Neutrophil (primary cell): Measurements from ENCODE around the gene SH3GL3.

Experiments used
- H3K27ac ChIP-seq: fragments of 200-600 bp; sonication (generic); 2 replicates; pipeline ENCODE4 v1.5.1; 2016; ENCODE audit warnings: mild to moderate bottlenecking, moderate library complexity
- H3K27me3 ChIP-seq: fragments of 200-600 bp; sonication (generic); 2 replicates; pipeline ENCODE4 v1.6.0; 2016; ENCODE audit warnings: mild to moderate bottlenecking
- H3K36me3 ChIP-seq: fragments of 200-600 bp; sonication (generic); 2 replicates; pipeline ENCODE4 v1.5.1; 2017
- H3K4me1 ChIP-seq, 2 experiments: fragments of 200-600 bp in 1 of 2; sonication (generic) in 1 of 2; 1 replicate in 1 of 2; 2 replicates in 1 of 2; pipeline versions ENCODE4 v1.5.1 to v1.6.1; 2013 to 2016; ENCODE audit warnings: low read depth in 1 of 2, low read length in 1 of 2, mild to moderate bottlenecking in 1 of 2, moderate library complexity in 1 of 2; ENCODE audit not compliant: control insufficient read depth in 1 of 2, insufficient read depth in 1 of 2
- H3K4me3 ChIP-seq, 2 experiments: fragments of 200-600 bp in 1 of 2; sonication (generic) in 1 of 2; 1 replicate in 1 of 2; 2 replicates in 1 of 2; pipeline ENCODE4 v1.5.1; 2013 to 2016; ENCODE audit warnings: low read depth in 1 of 2, low read length in 1 of 2, mild to moderate bottlenecking in 1 of 2, moderate library complexity in 1 of 2
- H3K9me3 ChIP-seq: fragments of 200-600 bp; sonication (generic); 2 replicates; pipeline ENCODE4 v1.5.1; 2016
- CTCF ChIP-seq: fragments of 200-600 bp; sonication (generic); IDR thresholded peaks from 2 replicates; pipeline ENCODE4 v1.5.1; 2016; ENCODE audit warnings: antibody characterized with exemption

Gene SH3GL3

DNA sequence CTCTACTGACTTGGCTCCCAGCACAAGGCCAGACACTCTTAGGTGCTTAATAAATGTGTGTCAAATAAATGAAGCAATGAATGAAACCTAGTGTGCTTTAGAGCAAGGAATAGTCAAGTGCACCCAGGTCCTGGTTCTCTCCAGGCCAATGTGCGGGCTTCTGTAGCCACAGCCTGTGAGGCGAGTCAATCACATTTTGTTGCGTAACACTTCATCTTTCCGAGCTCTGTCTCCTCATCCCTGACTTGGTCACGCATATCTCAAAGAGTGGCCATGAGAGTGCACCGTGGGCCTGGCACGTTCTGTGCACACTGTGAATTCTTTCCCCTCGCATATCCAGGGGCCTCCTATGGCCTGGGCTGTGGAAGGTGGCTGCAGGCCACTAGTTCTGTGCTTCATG, 11.4 kb upstream of the SH3GL3 start:
- H3K27me3 ChIP-seq, result peaks cover 23% of the 10 kb centered on the region
- no peak for TF ChIP-seq CTCF

DNA sequence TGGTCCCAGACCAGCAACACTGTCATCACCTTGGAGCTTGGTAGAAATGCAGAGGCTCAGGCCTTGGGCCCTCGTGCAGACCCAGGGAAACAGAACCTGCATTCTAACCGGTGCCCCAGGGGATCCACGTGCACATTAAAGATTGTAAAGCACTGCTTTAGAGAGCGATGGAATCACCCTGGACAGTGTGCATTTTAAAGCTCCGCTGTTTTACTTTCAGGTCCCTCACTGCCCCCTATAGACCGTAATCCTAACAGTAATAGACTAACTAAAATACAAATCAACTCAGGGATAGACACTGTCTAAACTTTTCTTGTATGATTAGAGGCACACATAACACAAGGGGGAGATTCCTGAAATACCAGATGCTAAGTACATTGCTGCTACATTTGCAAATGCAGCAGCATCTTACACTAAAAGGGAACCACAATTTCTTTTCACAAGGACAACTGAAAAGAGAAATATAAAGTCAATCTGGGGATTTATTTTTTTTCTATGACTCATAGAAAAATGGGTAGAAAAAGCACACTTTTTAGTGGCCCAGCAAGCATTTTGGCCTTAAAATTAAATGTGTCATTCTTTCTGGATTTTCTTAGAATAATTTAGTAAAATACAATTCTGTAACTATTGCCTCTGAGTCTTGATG, 10.5 kb upstream of the SH3GL3 start:
- Histone ChIP-seq H3K36me3 (no peaks in the 10 kb centered on the region), H3K27ac (no peak overlapping the region), H3K9me3 (no peaks in the 10 kb centered on the region), H3K27me3 (peaks cover 23% of the 10 kb centered on the region), H3K4me1 (no peaks in the 10 kb centered on the region), H3K4me3 (no peak overlapping the region)
- TF ChIP-seq CTCF, result no peak

More for the DNA sequence above, 11.4 kb upstream of the SH3GL3 start:
- Histone ChIP-seq H3K4me3 (no peak overlapping the region), H3K9me3 (no peaks in the 10 kb centered on the region), H3K4me1 (no peaks in the 10 kb centered on the region), H3K36me3 (no peaks in the 10 kb centered on the region), H3K27ac (no peak overlapping the region)

- Histone ChIP-seq H3K9me3 (no peaks in the 10 kb centered on the region), H3K4me1 (peaks cover 0 to 8% of the 10 kb centered on the region in 2 experiments), H3K27me3 (peaks cover 40% of the 10 kb centered on the region), H3K36me3 (no peaks in the 10 kb centered on the region), H3K27ac (no peak overlapping the region), H3K4me3 (no peak overlapping the region)
- no peak for TF ChIP-seq CTCF
Measured at GRCh38 chr15:83443076-83443847, 3.9 kb upstream of the SH3GL3 start.

DNA sequence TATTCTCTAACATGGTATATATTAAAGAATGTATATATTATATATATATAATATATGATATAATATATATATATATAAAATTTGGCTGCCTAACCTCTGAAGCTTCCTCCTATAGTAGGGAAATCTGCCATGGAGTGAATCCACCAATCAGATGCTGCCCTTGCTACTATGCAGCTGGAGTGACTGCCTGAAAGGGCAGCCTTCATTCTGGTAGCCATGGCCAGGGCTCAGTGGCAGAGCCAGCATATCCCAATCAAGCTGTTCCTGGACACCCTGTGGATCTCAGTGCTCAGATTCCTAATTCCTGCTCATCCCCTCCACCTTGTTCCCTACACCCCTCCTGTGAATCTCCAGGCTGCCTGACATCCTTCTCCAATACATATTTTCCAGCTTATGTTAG, 2.2 kb upstream of the SH3GL3 start:
- H3K4me1 ChIP-seq, result peaks cover 0 to 8% of the 10 kb centered on the region in 2 experiments
- no peak overlapping the region for H3K4me3 ChIP-seq
- no peak overlapping the region for H3K27ac ChIP-seq
- no peaks in the 10 kb centered on the region for H3K36me3 ChIP-seq
- peaks cover 57% of the 10 kb centered on the region for H3K27me3 ChIP-seq
- TF ChIP-seq CTCF, result no peak
- H3K9me3 ChIP-seq, result no peaks in the 10 kb centered on the region

- no peak overlapping the region for H3K27ac ChIP-seq
- H3K36me3 ChIP-seq, result no peaks in the 10 kb centered on the region
- H3K9me3 ChIP-seq, result no peaks in the 10 kb centered on the region
- peaks cover 62% of the 10 kb centered on the region for H3K27me3 ChIP-seq
- peaks cover 0 to 8% of the 10 kb centered on the region in 2 experiments for H3K4me1 ChIP-seq
- TF ChIP-seq CTCF, result no peak
- H3K4me3 ChIP-seq, result no peak overlapping the region
Measured at GRCh38 chr15:83445643-83446042, 1.5 kb upstream of the SH3GL3 start.
